Stimulated activated effector memory CD8-positive, alpha-beta T cell treated with anti-CD3 and anti-CD28 coated beads, Interleukin-12 subunit alpha, Interleukin-12 subunit beta, amount 100 ng/mL, for 72 hours (primary cell): ENCODE measurements around the gene KRTAP21-1.
A peak's percentile ranks its signal among the peaks of the same experiment; 100 is the strongest.
"Not testable (repeated sequence)": the region's sequence is repeated elsewhere in the genome, so short reads cannot be mapped to it uniquely, and the experiment has no call there.

Experiments used
- ATAC-seq: fragments of 150-1000 bp; cut with Tn5 transposase; 2 replicates; pipeline ENCODE4 v1.10.0; 2021
- DNase-seq, 2 donors: peaks; one replicate each; pipeline ENCODE4 v3.0.0; 2021 to 2022; ENCODE audit warnings: low spot score in 2 of 2
- H3K27ac Mint-ChIP-seq: one replicate; pipeline ENCODE4 v1.8.0; 2022; ENCODE audit warnings: mild to moderate bottlenecking, mixed read lengths
- H3K36me3 Mint-ChIP-seq: one replicate; pipeline ENCODE4 v1.8.0; 2022; ENCODE audit warnings: mild to moderate bottlenecking, mixed read lengths
- H3K4me1 Mint-ChIP-seq: one replicate; pipeline ENCODE4 v1.8.0; 2022; ENCODE audit warnings: mixed read lengths
- H3K4me3 Mint-ChIP-seq: one replicate; pipeline ENCODE4 v1.8.0; 2022; ENCODE audit warnings: mild to moderate bottlenecking, mixed read lengths
- H3K9me3 Mint-ChIP-seq: one replicate; pipeline ENCODE4 v1.8.0; 2022; ENCODE audit warnings: mixed read lengths

The KRTAP21-1 gene

GRCh38 chr21:30755328-30755727 lies at the start of gene KRTAP21-1:
Gene KRTAP21-1, minus strand, starts transcription at chr21:30755428. Its CDS starts 50 bp downstream, at chr21:30755378.
- not testable (repeated sequence) for H3K27ac Mint-ChIP-seq, H3K36me3 Mint-ChIP-seq, ATAC-seq, DNase-seq, H3K4me3 Mint-ChIP-seq, H3K4me1 Mint-ChIP-seq, H3K9me3 Mint-ChIP-seq

- no peak overlapping the region for H3K27ac Mint-ChIP-seq
- no peak for DNase-seq
- no peaks in the 10 kb centered on the region for H3K36me3 Mint-ChIP-seq
- ATAC-seq, result no peak
- no peaks in the 10 kb centered on the region for H3K4me1 Mint-ChIP-seq
- H3K9me3 Mint-ChIP-seq, result no peaks in the 10 kb centered on the region
- H3K4me3 Mint-ChIP-seq, result no peak overlapping the region
Measured at GRCh38 chr21:30800605-30801004, 45.4 kb upstream of the KRTAP21-1 start.

DNA sequence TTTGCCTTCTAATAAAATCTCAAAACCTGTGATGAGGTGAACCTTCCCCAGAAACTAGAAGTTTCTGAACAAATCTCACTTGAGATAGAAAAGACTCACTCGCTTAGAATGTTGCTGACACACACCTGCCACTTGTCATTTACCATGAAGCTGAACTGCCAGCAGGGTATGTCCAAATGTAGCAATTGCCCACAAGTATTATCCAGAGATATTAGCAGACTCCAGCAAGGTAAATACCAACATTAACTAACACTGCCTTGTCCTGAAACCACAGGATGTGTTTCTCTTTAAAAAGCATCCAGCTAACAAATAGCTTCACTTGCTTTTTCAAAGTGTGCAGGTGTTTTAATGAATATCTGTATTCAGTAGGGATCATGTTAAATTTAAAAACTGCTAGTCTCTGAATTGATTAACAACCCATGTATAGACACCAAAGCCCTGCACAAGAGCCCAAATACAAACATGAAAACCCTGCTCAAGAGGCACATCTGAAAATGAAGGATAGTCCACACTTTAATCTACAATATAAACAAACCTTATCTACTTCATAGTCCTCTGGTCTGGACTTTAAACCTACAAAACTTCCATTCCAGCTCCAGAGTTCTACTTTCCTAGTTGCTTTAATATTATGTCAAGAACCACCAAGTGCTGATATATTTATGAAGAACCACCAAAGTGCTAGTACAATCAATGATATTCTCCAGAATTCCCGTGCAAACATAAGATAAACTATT lies 38.5 kb upstream of the KRTAP21-1 start:
- H3K4me3 Mint-ChIP-seq, result no peak overlapping the region
- DNase-seq (no peak), ATAC-seq (no peak)
- no peaks in the 10 kb centered on the region for H3K4me1 Mint-ChIP-seq
- H3K27ac Mint-ChIP-seq, result no peak overlapping the region
- H3K36me3 Mint-ChIP-seq, result no peaks in the 10 kb centered on the region
- no peaks in the 10 kb centered on the region for H3K9me3 Mint-ChIP-seq

DNA sequence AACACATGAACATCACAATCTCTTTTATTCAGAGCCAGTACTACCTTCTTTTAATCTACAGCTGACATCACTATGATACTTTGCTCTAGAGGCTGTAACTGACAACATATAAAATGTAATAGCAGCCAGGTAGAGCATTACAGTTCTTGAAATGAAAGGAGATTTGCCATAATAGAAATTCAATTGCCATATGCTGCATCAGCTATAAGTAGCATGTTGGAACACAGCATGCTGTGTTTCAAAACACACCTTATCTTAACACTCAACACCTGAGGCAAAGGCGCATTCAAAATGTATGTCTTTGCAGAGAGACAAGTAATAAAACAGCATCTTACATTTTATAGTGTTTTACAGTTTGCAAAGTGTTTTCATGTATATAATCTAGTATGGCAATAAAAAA lies 24.0 kb upstream of the KRTAP21-1 start:
- ATAC-seq (no peak), DNase-seq (no peak)
- Mint-ChIP-seq H3K4me1 (no peaks in the 10 kb centered on the region), H3K36me3 (no peaks in the 10 kb centered on the region), H3K4me3 (no peak overlapping the region), H3K9me3 (no peaks in the 10 kb centered on the region), H3K27ac (no peak overlapping the region)

GRCh38 chr21:30769724-30770431 lies 14.7 kb upstream of the KRTAP21-1 start:
- Mint-ChIP-seq H3K27ac (no peak overlapping the region), H3K4me1 (no peaks in the 10 kb centered on the region), H3K9me3 (no peaks in the 10 kb centered on the region), H3K4me3 (no peak overlapping the region), H3K36me3 (no peaks in the 10 kb centered on the region)
- DNase-seq, result no peak
- no peak for ATAC-seq

- ATAC-seq, result no peak
- Mint-ChIP-seq H3K27ac (no peak overlapping the region), H3K4me3 (no peak overlapping the region), H3K4me1 (no peaks in the 10 kb centered on the region), H3K9me3 (no peaks in the 10 kb centered on the region), H3K36me3 (no peaks in the 10 kb centered on the region)
- no peak for DNase-seq
Measured at GRCh38 chr21:30760776-30761175, 5.5 kb upstream of the KRTAP21-1 start.

DNA sequence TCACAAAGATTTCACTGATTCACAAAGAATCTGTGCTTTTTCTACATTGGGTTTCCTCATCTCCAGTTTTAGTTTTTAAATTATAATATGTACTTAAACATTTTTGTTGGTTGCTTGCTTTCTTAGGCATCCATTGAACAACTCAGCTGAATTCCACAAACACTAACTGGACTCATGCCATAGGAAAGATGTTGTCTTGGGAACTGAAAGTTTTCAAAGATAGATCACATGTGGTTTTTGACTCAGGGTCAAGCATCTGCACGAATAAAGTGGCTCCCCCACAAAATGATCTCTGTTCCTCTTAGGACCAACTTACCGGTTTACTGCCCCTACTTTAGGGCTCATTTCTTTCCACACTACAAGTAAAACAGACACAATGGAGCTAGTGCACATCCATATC lies 3.1 kb upstream of the KRTAP21-1 start:
- ATAC-seq (no peak), DNase-seq (no peak)
- no peaks in the 10 kb centered on the region for H3K36me3 Mint-ChIP-seq
- H3K4me1 Mint-ChIP-seq, result no peaks in the 10 kb centered on the region
- no peak overlapping the region for H3K27ac Mint-ChIP-seq
- no peak overlapping the region for H3K4me3 Mint-ChIP-seq
- H3K9me3 Mint-ChIP-seq, result no peaks in the 10 kb centered on the region

DNA sequence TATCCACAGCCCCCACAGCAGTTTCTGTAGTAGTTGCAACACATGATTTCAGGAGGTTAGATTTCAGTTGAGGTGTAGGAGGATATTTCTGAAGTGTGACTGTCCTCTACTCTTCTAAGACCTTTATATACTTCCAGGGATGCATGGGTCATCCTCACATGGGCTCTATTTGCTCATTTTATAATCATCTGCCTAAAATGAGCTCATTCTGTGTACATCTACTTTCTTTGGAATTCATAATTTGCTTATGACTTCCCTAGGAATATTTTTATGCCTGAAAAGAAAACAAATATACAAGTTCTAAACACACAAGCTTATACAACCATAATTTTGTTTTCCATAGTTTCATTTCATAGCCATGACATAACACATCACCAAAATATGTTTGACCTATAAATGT lies 8.1 kb downstream of the KRTAP21-1 start, which contains the start of gene KRTAP21-2:
Gene KRTAP21-2 (minus strand): TSS at position 101 of the 400 bp plus-strand sequence. CDS start 57 bp downstream, at position 44.
- H3K9me3 Mint-ChIP-seq, result peaks cover 3% of the 10 kb centered on the region
- H3K27ac Mint-ChIP-seq, result no peak within 1 kb of the TSS
- ATAC-seq, result peak; percentile 16
- DNase-seq, result no peak
- H3K4me1 Mint-ChIP-seq, result no peaks in the 10 kb centered on the region
- no peak within 1 kb of the TSS for H3K4me3 Mint-ChIP-seq
- H3K36me3 Mint-ChIP-seq, result no peaks in the 10 kb centered on the region

GRCh38 chr21:30740462-30740861 lies 14.8 kb downstream of the KRTAP21-1 start:
- Mint-ChIP-seq H3K9me3 (no peaks in the 10 kb centered on the region), H3K36me3 (no peaks in the 10 kb centered on the region), H3K4me3 (no peak overlapping the region), H3K27ac (no peak overlapping the region), H3K4me1 (no peaks in the 10 kb centered on the region)
- no peak for ATAC-seq
- DNase-seq, result no peak

GRCh38 chr21:30733026-30733425 lies 22.2 kb downstream of the KRTAP21-1 start:
- no peak for DNase-seq
- no peaks in the 10 kb centered on the region for H3K4me1 Mint-ChIP-seq
- no peaks in the 10 kb centered on the region for H3K36me3 Mint-ChIP-seq
- ATAC-seq, result no peak
- H3K9me3 Mint-ChIP-seq, result no peaks in the 10 kb centered on the region
- no peak overlapping the region for H3K27ac Mint-ChIP-seq
- H3K4me3 Mint-ChIP-seq, result no peak overlapping the region

- no peaks in the 10 kb centered on the region for H3K4me1 Mint-ChIP-seq
- H3K27ac Mint-ChIP-seq, result no peak overlapping the region
- no peaks in the 10 kb centered on the region for H3K36me3 Mint-ChIP-seq
- H3K9me3 Mint-ChIP-seq, result peaks cover 8% of the 10 kb centered on the region
- no peak overlapping the region for H3K4me3 Mint-ChIP-seq
- DNase-seq, result no peak
- ATAC-seq, result no peak
Measured at GRCh38 chr21:30726726-30727125, 28.5 kb downstream of the KRTAP21-1 start.

GRCh38 chr21:30719401-30719800 lies 35.8 kb downstream of the KRTAP21-1 start:
- Mint-ChIP-seq H3K9me3 (peaks cover 4% of the 10 kb centered on the region), H3K4me1 (no peaks in the 10 kb centered on the region), H3K4me3 (no peak overlapping the region), H3K36me3 (no peaks in the 10 kb centered on the region), H3K27ac (no peak overlapping the region)
- DNase-seq (no peak), ATAC-seq (no peak)

GRCh38 chr21:30718239-30718909 lies 36.9 kb downstream of the KRTAP21-1 start, which contains the start of gene KRTAP21-3:
Gene KRTAP21-3, minus strand, starts transcription at chr21:30718777. Its CDS starts 18 bp downstream, at chr21:30718759.
- ATAC-seq (peak; percentile 96), DNase-seq (no peak)
- Mint-ChIP-seq H3K9me3 (peaks cover 4% of the 10 kb centered on the region), H3K4me3 (no peak within 1 kb of the TSS), H3K36me3 (no peaks in the 10 kb centered on the region), H3K27ac (no peak within 1 kb of the TSS), H3K4me1 (no peaks in the 10 kb centered on the region)

DNA sequence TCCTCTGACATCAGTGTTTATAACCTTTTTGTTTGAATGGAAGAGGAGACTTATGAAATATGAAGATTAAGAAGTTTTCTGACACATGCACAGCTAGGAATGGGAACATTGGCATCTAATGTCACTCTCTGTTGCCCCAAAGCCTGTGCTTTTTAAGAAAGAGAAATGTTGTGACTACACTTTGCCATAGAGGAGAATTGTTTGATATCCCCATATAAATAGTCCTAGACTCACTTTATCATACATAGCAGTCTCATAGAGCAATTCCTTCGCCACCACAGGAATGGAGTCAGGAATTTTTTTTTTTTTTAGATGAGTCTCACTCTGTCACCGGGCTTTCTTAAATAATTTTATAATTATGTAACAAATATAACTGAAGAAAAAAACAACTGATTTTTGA lies 38.1 kb downstream of the KRTAP21-1 start:
- Mint-ChIP-seq H3K9me3 (peaks cover 8% of the 10 kb centered on the region), H3K36me3 (no peaks in the 10 kb centered on the region), H3K4me3 (no peak overlapping the region), H3K27ac (no peak overlapping the region), H3K4me1 (no peaks in the 10 kb centered on the region)
- DNase-seq (no peak), ATAC-seq (no peak)

- Mint-ChIP-seq H3K4me1 (peaks cover 5% of the 10 kb centered on the region), H3K9me3 (peaks cover 11% of the 10 kb centered on the region), H3K36me3 (no peaks in the 10 kb centered on the region), H3K4me3 (no peak overlapping the region), H3K27ac (no peak overlapping the region)
- DNase-seq (no peak), ATAC-seq (no peak)
Measured at GRCh38 chr21:30714946-30715345, 40.3 kb downstream of the KRTAP21-1 start.
